ENCODE results near the gene RNF208.

The RNF208 gene

GRCh38 chr9:137189297-137190295 lies 32.4 kb downstream of the RNF208 start:
- DNase-seq: peak; percentile 74

GRCh38 chr9:137188490-137189296 lies 33.3 kb downstream of the RNF208 start, which contains the start of the genes ANAPC2 and SSNA1:
Gene ANAPC2 (minus strand): TSS chr9:137188560. CDS start chr9:137188532, 28 bp downstream.
Gene SSNA1 (plus strand): TSS chr9:137188676. CDS start chr9:137188727, 51 bp downstream.
- peak; percentile 98 for DNase-seq

- no peak for DNase-seq
Observed at GRCh38 chr9:137188086-137188489, 34.0 kb downstream of the RNF208 start.

- no peak for DNase-seq
Observed at GRCh38 chr9:137187386-137187785, 34.7 kb downstream of the RNF208 start.

DNA sequence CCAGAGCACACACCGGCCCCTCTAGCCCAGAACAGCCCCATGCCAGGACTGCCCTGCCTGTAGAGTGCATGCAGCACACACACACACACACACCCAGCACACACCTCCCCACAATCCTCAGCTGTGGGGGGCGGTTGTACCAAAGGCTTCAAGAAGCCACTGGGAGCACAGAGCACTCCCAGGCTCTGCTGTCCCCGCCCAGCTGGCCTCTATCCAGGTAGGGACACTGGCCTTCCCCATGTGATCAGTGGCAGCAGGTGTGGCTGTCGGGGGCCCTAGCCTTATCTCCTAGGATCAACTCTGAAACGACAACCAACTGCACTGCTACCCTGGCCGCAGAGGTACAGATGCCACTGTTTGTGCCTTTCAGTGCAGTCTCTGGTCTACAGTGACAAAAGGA lies 35.7 kb downstream of the RNF208 start:
- peak; percentile 51 for DNase-seq

GRCh38 chr9:137185921-137186320 lies 36.1 kb downstream of the RNF208 start:
- DNase-seq: no peak

- no peak for DNase-seq
Observed at GRCh38 chr9:137184881-137185660, 37.0 kb downstream of the RNF208 start.

DNA sequence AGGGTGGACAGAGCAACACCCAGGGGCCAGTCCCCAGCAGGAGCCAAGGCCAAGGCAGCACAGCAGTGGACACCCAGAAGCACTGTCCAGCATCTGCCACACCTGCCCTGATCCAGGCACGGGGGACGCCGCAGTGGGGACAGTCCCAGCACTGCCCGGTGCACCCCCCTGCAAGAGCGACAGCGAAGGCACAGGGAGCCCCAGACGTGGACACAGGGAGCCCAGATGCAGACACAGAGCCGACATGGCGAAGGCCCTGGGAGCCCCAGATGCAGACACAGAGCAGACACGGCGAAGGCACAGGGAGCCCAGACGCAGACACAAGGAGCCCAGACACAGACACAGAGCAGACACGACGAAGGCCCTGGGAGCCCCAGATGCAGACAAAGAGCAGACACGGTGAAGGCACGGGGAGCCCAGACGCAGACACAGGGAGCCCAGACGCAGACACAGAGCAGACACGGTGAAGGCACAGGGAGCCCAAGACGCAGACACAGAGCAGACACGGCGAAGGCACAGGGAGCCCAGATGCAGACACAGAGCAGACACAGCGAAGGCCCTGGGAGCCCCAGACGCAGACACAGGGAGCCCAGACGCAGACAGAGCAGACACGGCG lies 38.0 kb downstream of the RNF208 start:
- no peak for DNase-seq

DNA sequence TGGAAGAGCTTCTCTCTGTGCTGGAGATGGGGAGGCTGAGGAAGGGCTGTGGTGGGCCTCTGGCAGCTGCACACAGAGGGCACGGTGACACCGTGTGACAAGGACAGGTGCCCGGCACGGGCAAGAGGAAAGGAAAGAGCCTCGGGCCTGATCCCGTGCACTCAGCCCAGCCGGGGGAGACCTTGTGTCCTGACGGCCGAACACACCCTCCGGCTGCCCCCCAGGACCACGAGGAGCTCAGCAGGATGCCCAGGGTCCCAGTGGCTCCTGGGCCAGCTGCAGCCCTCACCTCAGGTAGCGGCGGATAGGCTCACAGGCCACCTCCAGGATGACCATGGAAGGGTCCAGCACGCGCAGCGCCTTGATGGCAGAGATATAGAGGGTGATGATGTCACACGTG lies 39.2 kb downstream of the RNF208 start:
- DNase-seq: no peak

- DNase-seq: no peak
Observed at GRCh38 chr9:137181680-137182079, 40.4 kb downstream of the RNF208 start.

GRCh38 chr9:137180491-137180890 lies 41.5 kb downstream of the RNF208 start:
- DNase-seq: no peak

DNA sequence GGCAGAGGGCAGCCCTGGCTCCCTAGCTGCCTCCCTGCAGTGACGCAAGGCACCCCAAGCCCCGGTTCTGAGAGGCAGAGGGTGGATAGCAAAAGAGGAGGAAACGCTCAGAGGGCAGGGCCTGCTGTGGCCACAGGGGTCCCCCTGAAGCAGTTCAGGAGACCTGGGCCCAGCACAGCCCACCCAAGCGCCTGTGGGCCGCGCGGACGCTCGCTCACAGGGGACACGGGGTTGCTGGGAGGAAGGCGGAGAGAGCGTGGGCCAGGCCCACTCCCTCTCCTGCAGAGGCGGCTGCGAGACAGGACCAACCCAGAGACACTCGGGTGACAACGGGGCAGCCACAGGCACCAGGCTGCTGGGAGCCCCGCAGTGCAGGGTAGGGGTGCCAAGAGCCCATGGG lies 42.3 kb downstream of the RNF208 start:
- DNase-seq: no peak

DNA sequence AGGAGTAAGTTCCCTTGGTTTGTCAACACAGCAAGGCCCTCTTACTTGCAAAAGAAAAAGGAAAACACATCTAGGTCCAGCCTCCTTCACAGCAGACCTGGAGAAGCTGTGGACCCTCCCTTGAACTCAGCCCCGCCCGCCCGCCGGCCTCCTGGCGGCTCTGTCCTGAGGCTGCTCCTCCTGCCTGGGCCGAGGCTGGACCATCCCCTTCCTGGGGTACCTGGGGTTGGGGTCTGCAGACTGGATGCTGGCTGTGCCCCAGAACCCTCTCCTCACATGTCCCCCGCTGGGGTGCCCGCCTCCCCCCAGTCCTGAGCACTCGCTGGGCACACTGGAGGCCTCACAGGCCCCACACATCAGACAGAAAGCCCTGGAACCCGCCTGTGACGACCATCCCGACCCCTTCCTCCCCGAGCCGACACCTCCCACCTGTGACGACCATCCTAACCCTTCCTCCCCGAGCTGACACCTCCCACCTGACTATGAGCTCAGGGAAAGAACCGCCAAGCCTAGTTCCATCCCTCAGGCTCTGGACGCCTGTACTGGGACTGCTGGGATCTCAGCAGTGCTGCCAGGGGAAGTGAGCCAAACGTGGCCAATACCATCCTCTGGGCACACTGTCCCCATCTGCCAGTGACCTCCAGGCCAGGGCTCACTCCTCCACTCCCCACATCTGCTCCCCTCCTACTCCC lies 43.0 kb downstream of the RNF208 start:
- no peak for DNase-seq

DNA sequence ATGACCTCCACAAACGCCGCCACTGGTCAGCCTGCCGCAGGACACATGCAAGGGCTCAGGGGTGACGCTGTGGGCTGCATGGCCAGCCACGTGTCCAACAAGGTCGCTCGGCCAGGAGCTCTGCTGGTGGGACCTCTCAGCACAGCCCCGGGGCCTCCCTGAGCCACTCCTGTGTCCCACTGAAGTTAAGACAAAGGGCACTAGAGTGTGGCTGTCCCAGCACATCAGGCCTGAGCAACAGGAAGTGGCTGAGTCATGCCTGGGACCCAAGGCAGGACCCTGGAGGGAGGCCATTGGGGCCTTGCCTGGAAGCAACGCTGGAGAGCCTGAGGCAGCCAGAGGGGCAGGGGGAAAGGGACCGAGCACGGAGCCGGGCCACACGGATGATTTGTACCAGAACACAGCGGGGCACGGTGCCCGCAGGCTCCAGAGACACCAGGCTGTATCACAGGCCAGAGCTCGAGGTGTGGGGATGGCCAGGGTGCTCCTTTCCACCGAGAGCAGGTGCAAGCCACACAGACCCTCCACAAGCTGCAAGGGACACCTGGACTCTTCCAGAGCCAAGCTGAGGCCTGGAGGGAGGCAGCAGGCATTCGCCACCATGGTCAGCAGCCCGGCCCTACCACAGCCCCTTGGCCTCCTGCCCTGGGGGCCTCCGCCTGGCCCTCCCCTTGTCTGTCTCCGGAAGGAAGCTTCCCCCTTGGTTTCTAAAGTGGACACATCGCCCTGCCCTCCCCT lies 43.7 kb downstream of the RNF208 start:
- peak; percentile 51 for DNase-seq

- DNase-seq: peak; percentile 91
Observed at GRCh38 chr9:137176302-137177182, 45.5 kb downstream of the RNF208 start.

GRCh38 chr9:137175345-137175961 lies 46.6 kb downstream of the RNF208 start:
- no peak for DNase-seq

GRCh38 chr9:137174722-137175293 lies 47.2 kb downstream of the RNF208 start:
- DNase-seq: no peak

DNA sequence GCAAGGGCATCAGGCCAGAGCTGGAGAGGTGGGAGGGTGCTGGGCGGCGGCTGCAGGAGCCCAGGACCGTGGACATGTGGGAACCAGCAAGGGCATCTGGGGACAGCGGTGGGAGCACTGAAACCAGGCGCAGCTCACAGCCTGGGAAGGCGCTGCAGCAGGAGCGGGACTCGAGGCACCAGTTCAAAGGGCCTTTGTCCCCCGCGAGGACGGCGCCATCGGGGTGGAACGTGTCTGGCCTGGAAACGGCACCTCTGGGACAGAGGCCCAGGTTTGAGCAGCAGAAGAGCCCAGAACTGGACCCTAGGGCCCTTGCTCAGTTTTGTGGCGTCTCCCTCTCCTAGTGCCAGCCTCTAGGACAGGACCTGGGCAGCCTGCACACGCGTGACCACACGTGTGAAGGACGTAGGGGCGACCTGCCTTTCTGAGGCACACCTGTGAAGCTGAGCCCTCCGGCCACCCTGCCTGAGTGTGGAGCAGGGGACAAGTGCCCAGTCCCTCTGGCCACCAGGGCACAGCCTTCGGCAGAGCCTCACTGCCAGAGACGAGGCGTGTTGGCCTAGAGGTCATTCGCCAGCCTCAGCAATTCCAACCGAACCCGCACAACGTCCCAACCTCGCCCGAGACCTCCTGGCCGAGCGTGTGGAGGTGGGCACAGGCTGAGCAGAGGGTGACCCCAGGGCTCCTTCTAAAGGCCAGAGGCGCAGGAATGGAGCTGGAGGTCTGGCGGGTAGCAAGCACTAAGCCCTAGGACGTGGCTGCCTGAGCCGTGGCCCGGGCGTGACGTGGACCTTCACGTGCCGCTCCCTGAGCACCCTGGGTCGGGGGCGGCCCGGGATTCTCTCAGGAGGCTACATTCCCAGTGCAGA lies 48.0 kb downstream of the RNF208 start:
- no peak for DNase-seq

All from DMS53 (cell line).